Cardiac septum (tissue), 1 donor: ENCODE measurements around the gene MYBPC3. TPM values are rescaled to one million over a fixed set of nuclear protein-coding genes. Genes with fewer than 3 reads are reported as not detected.

Experiments used
- DNase-seq: peaks from one replicate; pipeline ENCODE4 v3.0.0-alpha.2; 2020; ENCODE audit warnings: low spot score
- intact Hi-C: fragments of 100-400 bp; cut with DNase I; formaldehyde crosslinking; loops from one replicate; pipeline ENCODE4 v1.14.0; 2022
- long read RNA-seq: library from polyadenylated mRNA; unstranded; transcript quantifications from one replicate; pipeline ENCODE4 v2.0.0, GENCODE V29; 2021
- total RNA-seq: library from RNA; stranded (reverse); fragmentation: NEBNext Ultra II Directional; extraction: Animal tissue kit (Norgen Biotek cat#: 25700); gene quantifications from one replicate; pipeline ENCODE4 v1.2.1, GENCODE V29; 2021
- donor health status: DM: no; HTN: no; CAD: no.

Gene MYBPC3
- total RNA-seq = 1,860 TPM
- long read RNA-seq, partial matches to known transcripts = 2,108 of 3,022 reads
- long read RNA-seq, other reads (novel, unspliced or antisense) = 914 of 3,022 reads

DNA sequence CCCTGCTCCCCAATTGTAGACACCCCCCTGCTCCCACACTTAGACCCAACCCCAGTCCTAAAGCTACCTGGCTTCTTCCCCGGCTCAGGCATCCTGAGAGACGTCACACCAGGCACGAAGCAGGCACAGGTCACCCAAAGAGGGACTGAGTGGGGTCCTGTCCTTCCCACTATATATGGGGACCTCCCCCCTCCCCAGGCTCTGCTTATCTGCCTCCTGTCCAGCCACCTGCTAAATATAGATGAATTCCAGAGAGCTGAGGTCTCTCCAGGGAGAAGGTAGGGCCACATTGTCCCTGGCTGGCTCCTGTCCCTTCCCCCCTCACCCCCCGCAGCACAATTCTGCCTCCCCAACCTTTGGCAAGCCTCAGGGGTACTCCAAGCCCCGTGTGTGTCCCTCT, at the start of gene MYBPC3:
MYBPC3 (minus strand) TSS at position 147 of the 400 bp plus-strand sequence; CDS start at position 92, 55 bp downstream.
- intact Hi-C loops = loop anchor here (5.0 to 10.0 kb wide), 2 partner anchors 80 to 438 kb away; partner anchors contain the start of genes LRP4 and MADD
- DNase-seq = no peak

- DNase-seq = no peak
- intact Hi-C loops = loop anchor here (2.0 kb wide), 1 partner anchor 26 kb away; no protein-coding TSS in a partner anchor
These were observed 48.3 kb upstream of the MYBPC3 start for GRCh38 chr11:47400768-47401279.

GRCh38 chr11:47399860-47400767, 47.6 kb upstream of the MYBPC3 start:
- no peak for DNase-seq
- intact Hi-C loops = loop anchor here (2.0 kb wide), 1 partner anchor 25 kb away; no protein-coding TSS in a partner anchor

GRCh38 chr11:47398551-47398950, 46.0 kb upstream of the MYBPC3 start:
- no peak for DNase-seq
- intact Hi-C loops = no loop called here

DNA sequence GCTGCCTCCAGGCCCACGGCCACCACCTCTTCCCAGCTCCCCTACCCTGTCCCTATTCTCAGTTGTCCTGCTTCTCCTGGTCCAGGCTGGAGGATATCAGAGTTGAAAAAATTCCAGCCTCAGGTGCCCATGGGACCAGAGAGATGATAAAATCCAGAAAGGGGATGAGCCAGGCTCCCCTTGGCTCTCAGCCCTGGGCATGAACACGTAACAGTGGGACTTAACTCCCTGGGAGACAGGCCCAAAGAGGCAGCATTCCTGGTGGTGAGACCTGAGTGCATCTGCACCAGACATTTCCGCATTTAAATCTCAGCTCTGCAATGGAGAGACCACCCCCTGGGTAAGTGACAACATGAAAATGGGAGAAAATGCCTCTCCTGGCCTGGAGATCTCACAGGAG, 45.5 kb upstream of the MYBPC3 start:
- intact Hi-C loops = no loop called here
- no peak for DNase-seq

DNA sequence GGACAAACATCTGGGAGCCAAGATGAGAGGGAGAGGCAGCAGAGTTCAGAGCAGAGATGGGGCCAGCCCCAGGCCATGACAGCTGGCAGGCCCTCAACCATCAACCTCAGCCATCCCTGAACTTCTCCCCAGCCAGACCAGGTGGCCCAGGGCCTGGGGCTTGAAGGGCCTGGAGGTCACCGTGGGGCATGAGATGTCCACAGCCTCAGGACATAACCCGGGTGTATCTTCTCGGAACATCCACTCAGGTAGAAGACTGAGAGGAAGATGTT, 43.5 kb upstream of the MYBPC3 start:
- intact Hi-C loops = no loop called here

GRCh38 chr11:47395223-47396048, 42.9 kb upstream of the MYBPC3 start:
- intact Hi-C loops = no loop called here
- DNase-seq = no peak

More for the DNA sequence above, 43.5 kb upstream of the MYBPC3 start:
- DNase-seq = no peak

DNA sequence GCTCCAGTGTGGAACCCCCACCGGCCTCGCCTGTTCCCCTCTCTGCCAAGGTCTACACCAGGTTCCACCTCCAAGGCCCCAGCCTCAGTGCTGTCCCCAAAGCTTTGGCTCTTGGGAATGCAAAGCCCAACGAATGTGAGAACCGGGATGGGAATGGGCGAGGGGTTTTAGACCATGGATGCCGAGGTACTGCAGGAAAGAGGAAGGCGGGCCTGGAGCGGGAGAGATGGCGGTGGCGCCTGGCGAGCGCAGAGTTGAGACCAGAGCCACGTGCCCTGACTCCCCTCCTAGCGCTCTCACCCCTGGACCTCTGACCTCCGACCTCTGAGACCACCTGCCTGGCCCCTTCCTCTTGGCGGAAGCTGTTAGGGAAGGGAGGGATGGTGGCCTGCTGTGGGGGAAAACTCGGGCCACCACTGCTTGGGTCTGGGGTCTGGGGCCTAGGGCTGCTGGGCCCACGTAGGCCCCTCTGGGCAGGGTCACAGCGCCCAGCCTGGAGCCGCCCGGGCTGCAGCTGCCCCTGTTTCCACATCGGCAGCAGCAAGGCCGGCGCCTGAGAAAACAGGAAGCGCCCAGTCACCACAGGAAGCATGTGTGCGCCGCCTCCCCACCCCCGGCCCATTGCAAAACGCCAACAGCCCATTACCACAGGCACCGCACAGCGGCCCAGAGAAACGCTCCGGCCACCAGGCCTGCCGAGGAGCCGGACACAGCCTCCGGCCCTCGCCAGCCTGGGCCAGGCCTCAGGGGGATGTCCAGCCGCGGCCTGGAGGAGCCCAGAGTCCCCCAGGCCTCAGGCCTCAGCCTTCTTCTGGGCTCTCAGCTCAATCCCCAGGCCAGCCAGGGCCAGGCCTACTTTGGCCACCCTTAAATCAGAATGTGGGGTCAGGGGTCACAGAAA, 42.1 kb upstream of the MYBPC3 start:
- peak; percentile 88 for DNase-seq
- intact Hi-C loops = no loop called here

- intact Hi-C loops = no loop called here
- peak; percentile 92 for DNase-seq
These were observed 41.5 kb upstream of the MYBPC3 start for GRCh38 chr11:47394050-47394321.

DNA sequence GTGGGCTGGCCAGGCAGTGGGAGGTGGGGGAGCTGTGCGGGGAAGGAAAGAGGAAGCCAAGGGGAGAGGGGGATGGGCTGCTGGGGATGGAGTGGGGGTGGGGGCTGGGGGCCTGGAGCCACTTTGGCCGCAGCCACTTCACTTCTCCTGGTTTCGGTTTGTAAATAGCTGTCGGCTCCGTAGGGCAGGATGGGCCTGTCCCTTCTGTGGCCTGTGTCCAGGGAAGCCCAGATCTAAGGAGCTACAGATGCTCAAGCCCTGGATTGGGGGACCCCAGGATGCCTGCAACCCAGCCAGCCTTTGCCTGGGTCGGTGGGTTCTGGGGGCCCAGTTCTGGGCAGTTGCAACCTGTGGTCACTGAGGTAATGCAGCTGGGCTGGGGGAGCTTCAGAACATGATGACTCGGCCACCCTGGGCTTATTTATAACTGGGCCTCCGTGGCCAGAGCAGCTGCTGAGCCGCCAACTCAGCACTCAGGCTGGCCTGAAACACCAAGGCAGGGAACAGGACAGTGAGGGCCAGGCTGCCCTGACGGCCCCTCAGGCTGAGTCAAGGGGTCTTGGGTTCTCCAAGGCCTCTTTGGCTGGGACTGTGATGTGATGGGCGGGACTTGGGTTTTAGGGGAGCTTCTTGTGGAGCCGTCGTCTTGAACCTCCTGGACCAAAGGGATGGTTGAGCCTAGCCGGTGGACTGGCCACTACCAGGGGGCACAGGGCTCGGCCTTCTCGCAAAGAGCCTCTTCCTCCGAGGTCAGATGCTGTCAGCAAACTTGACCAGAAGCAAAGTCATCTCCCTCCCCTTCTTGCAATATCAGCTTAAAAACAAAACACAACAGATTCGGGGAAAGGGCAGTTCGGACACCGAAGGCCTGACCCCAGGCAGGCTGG, 40.9 kb upstream of the MYBPC3 start:
- peak; percentile 83 for DNase-seq
- intact Hi-C loops = no loop called here

GRCh38 chr11:47392546-47393162, 40.2 kb upstream of the MYBPC3 start:
- DNase-seq = no peak
- intact Hi-C loops = no loop called here

DNA sequence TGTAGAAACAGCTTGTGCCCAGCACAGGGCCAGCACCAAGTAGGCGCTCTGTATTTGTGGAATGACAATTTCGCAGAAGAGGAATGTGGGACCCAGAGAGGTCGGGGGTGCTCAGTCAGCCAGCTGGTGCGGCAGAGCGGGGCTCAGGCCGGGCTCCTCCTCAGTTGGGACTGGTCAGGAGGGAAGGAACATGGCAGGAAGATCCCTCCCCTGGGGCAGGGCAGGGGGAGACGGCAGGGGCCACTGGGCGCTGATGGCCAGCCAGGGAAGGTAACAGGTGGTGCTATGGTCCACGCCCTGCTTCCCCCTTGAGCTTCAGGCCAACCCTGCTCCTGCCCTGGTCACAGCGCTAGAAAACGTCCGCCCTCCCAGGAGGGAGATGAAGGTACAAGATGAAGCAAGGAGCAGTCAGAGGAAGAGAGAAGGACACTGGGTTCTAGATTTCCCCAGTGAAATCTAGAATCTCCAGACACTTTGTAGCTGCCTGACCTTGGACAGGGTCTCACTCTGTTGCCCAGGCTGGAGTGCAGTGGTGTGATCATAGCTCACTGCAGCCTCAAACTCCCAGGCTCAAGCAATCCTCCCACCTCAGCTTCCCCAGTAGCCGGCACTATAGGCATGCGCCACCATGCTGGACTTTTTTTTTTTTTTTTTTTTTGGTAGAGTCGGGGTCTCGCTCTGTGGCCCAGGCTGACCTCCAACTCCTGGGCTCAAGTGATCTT, 39.4 kb upstream of the MYBPC3 start:
- DNase-seq = peak; percentile 56

DNA sequence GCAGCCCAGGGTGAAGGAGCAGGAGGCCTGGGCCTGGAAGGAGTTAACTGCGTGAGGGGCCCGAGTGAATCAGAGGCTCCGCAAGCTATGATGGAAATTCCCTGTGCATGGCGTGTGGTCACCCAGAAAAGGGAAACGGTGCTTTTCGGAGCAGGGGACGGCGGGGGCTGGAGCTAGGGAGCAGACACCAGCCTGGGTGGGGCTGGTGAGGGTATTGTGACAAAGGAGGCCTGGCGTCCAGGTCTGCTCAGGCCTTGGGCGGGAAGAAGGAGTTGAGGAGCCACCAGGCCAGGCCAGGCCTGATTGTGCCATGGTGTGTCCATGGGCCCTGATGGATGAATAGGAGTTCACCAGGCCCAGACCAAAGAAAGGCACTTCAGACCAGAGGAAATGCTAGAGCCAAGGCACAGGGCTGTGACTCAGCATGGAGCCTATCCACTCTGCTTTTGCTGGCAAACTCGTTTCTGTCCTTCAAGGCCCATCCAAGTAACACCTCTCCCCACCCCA, 38.6 kb upstream of the MYBPC3 start:
- peak; percentile 85 for DNase-seq
- intact Hi-C loops = no loop called here

More for the DNA sequence above, 39.4 kb upstream of the MYBPC3 start:
- intact Hi-C loops = no loop called here

GRCh38 chr11:47390422-47390760, 37.9 kb upstream of the MYBPC3 start:
- no peak for DNase-seq
- intact Hi-C loops = no loop called here

- DNase-seq = no peak
- intact Hi-C loops = no loop called here
These were observed 37.3 kb upstream of the MYBPC3 start for GRCh38 chr11:47389577-47390421.
